H1 (cell line): ENCODE data around the gene LAMA3. TPM values are rescaled to one million over a fixed set of nuclear protein-coding genes. Genes with fewer than 3 reads are reported as not detected.

Source experiments
- CTCF ChIA-PET: fragments of 300-600 bp; sonication (Branson Sonifier 250); formaldehyde crosslinking; loops from one replicate; lab custom pipeline; 2021; ENCODE audit not compliant: partially characterized antibody; lab: Charles Lee
- POLR2A ChIA-PET: fragments of 300-600 bp; sonication (Branson Sonifier 250); formaldehyde crosslinking; loops from one replicate; lab custom pipeline; 2021; ENCODE audit warnings: inconsistent platforms; ENCODE audit not compliant: partially characterized antibody; lab: Charles Lee
- DNase-seq, 2 experiments: peaks; one replicate each; pipeline versions ENCODE4 v3.0.0 to v3.0.0-alpha.2; 2010 to 2022; ENCODE audit warnings: low spot score in 2 of 2, low read depth in 1 of 2, mixed read lengths in 1 of 2
- FAIRE-seq: peaks from 2 replicates; lab custom pipeline; 2011; peaks lifted over from hg19 to GRCh38; lab: Jason Lieb, UNC
- H2AFZ ChIP-seq: 2 replicates; pipeline ENCODE4 v1.8.1; 2012; ENCODE audit warnings: low read length, inconsistent platforms
- H2AK5ac ChIP-seq: 2 replicates; pipeline ENCODE4 v1.6.1; 2013; ENCODE audit warnings: low read depth, low read length
- H2BK120ac ChIP-seq: replicated peaks from 2 replicates; pipeline ENCODE3; 2013; ENCODE audit warnings: low read depth, low read length, inconsistent platforms
- H2BK12ac ChIP-seq: 2 replicates; pipeline ENCODE4 v1.6.1; 2013; ENCODE audit warnings: low read depth, low read length
- H2BK15ac ChIP-seq: 2 replicates; pipeline ENCODE4 v1.6.1; 2013; ENCODE audit warnings: low read length
- H2BK20ac ChIP-seq: 2 replicates; pipeline ENCODE4 v1.6.1; 2013; ENCODE audit warnings: low read length
- H2BK5ac ChIP-seq: 2 replicates; pipeline ENCODE4 v1.6.1; 2013; ENCODE audit warnings: low read depth, low read length
- H3K14ac ChIP-seq: 2 replicates; pipeline ENCODE4 v1.6.1; 2013; ENCODE audit warnings: inconsistent platforms; ENCODE audit not compliant: insufficient read length
- H3K18ac ChIP-seq: 2 replicates; pipeline ENCODE4 v1.6.1; 2013; ENCODE audit warnings: low read length; ENCODE audit errors: extremely low read depth
- H3K23ac ChIP-seq: 2 replicates; pipeline ENCODE4 v1.6.1; 2013; ENCODE audit warnings: inconsistent platforms; ENCODE audit not compliant: insufficient read length
- H3K23me2 ChIP-seq: 2 replicates; pipeline ENCODE4 v1.6.1; 2013; ENCODE audit warnings: low read depth, low read length
- H3K27ac ChIP-seq: 2 replicates; pipeline ENCODE4 v1.6.1; 2011; ENCODE audit warnings: low read depth, low read length, inconsistent platforms
- H3K27me3 ChIP-seq, 4 experiments: replicated peaks in 1 of 4; 1 replicate in 1 of 4; 2 replicates in 3 of 4; pipeline versions ENCODE4 v1.6.1 to v1.8.1; 2011 to 2013; ENCODE audit warnings: low read length in 3 of 4, mild to moderate bottlenecking in 3 of 4, inconsistent platforms in 2 of 4, mixed read lengths in 2 of 4, moderate library complexity in 1 of 4; ENCODE audit not compliant: control insufficient read depth in 3 of 4, insufficient read depth in 3 of 4; ENCODE audit errors: extremely low read depth in 1 of 4
- H3K36me3 ChIP-seq, 4 experiments: 2 replicates each; pipeline versions ENCODE4 v1.6.1 to v1.8.1; 2011 to 2013; ENCODE audit warnings: mild to moderate bottlenecking in 4 of 4, low read length in 3 of 4, moderate library complexity in 2 of 4, control low read depth in 1 of 4, inconsistent platforms in 1 of 4; ENCODE audit not compliant: insufficient read depth in 4 of 4, control insufficient read depth in 2 of 4
- H3K4ac ChIP-seq: replicated peaks from 2 replicates; pipeline ENCODE3; 2013; ENCODE audit warnings: low read length, low read depth, mixed read lengths, inconsistent platforms; ENCODE audit not compliant: insufficient read length
- H3K4me1 ChIP-seq, 4 experiments: replicated peaks in 1 of 4; 1 replicate in 1 of 4; 2 replicates in 3 of 4; pipeline versions ENCODE4 v1.6.1 to v1.8.1; 2011 to 2013; ENCODE audit warnings: low read length in 3 of 4, inconsistent platforms in 2 of 4, mixed read lengths in 1 of 4; ENCODE audit not compliant: insufficient read depth in 4 of 4, control insufficient read depth in 3 of 4
- H3K4me2 ChIP-seq, 2 experiments: 2 replicates each; pipeline versions ENCODE4 v1.6.1 to v1.8.1; 2011 to 2013; ENCODE audit warnings: low read depth in 2 of 2, low read length in 2 of 2, control low read depth in 1 of 2, inconsistent platforms in 1 of 2, mild to moderate bottlenecking in 1 of 2; ENCODE audit not compliant: insufficient read depth in 1 of 2
- H3K4me3 ChIP-seq, 4 experiments: fragments of 200-600, 300-600 bp in 1 of 4; sonication (generic), shearing (Covaris generic), sonication (Bioruptor Twin) in 1 of 4; 2 replicates each; pipeline versions ENCODE4 v1.5.1 to v1.8.1; 2011 to 2016; ENCODE audit warnings: low read length in 4 of 4, low read depth in 3 of 4, control low read depth in 2 of 4, inconsistent platforms in 2 of 4, mild to moderate bottlenecking in 2 of 4, mixed read lengths in 1 of 4, moderate library complexity in 1 of 4; ENCODE audit not compliant: insufficient read depth in 2 of 4; ENCODE audit errors: extremely low read depth in 1 of 4
- H3K56ac ChIP-seq: replicated peaks from 2 replicates; pipeline ENCODE3; 2013; ENCODE audit warnings: low read depth, mild to moderate bottlenecking, mixed read lengths, low read length, inconsistent platforms; ENCODE audit not compliant: insufficient read length
- H3K79me1 ChIP-seq: 2 replicates; pipeline ENCODE4 v1.6.1; 2013; ENCODE audit warnings: low read depth, low read length, control low read depth
- H3K79me2 ChIP-seq, 2 experiments: 2 replicates each; pipeline versions ENCODE4 v1.6.1 to v1.8.1; 2012 to 2013; ENCODE audit warnings: low read length in 2 of 2, mild to moderate bottlenecking in 2 of 2, inconsistent platforms in 1 of 2; ENCODE audit not compliant: insufficient read depth in 2 of 2, control insufficient read depth in 1 of 2
- H3K9ac ChIP-seq, 4 experiments: replicated peaks in 1 of 4; 1 replicate in 1 of 4; 2 replicates in 3 of 4; pipeline versions ENCODE4 v1.6.1 to v1.8.1; 2011 to 2013; ENCODE audit warnings: low read depth in 3 of 4, low read length in 3 of 4, control low read depth in 2 of 4, mild to moderate bottlenecking in 2 of 4, moderate library complexity in 2 of 4, inconsistent platforms in 1 of 4; ENCODE audit errors: extremely low read depth in 1 of 4
- H3K9me3 ChIP-seq, 2 experiments: 2 replicates each; pipeline versions ENCODE4 v1.6.1 to v1.8.1; 2012 to 2013; ENCODE audit warnings: mild to moderate bottlenecking in 2 of 2, moderate library complexity in 2 of 2, control low read depth in 1 of 2, inconsistent platforms in 1 of 2, low read depth in 1 of 2, low read length in 1 of 2, mixed read lengths in 1 of 2; ENCODE audit not compliant: insufficient read depth in 2 of 2
- H4K20me1 ChIP-seq, 2 experiments: replicated peaks in 1 of 2; 2 replicates each; pipeline versions ENCODE3 to v1.8.1; 2011 to 2013; ENCODE audit warnings: inconsistent platforms in 2 of 2, low read length in 2 of 2, mild to moderate bottlenecking in 1 of 2; ENCODE audit not compliant: insufficient read depth in 2 of 2, control insufficient read depth in 1 of 2
- H4K5ac ChIP-seq: 2 replicates; pipeline ENCODE4 v1.6.1; 2013; ENCODE audit warnings: low read length, low read depth, mixed read lengths, inconsistent platforms; ENCODE audit not compliant: insufficient read length
- H4K8ac ChIP-seq: 2 replicates; pipeline ENCODE4 v1.8.0; 2013; ENCODE audit warnings: mild to moderate bottlenecking, moderate library complexity, low read length, inconsistent platforms; ENCODE audit not compliant: insufficient read depth; ENCODE audit errors: extremely low read depth
- H4K91ac ChIP-seq: replicated peaks from 2 replicates; pipeline ENCODE3; 2013; ENCODE audit warnings: low read length, mixed read lengths, inconsistent platforms; ENCODE audit not compliant: insufficient read length
- CHD2 ChIP-seq: IDR thresholded peaks from 2 replicates; pipeline ENCODE4 v1.6.1; 2012; ENCODE audit warnings: low read length, improper control_type of control experiment
- CREB1 ChIP-seq: IDR thresholded peaks from 2 replicates; pipeline ENCODE4 v1.6.1; 2012; ENCODE audit warnings: inconsistent platforms
- CTBP2 ChIP-seq: IDR thresholded peaks from 2 replicates; pipeline ENCODE4 v1.7.0; 2011; ENCODE audit warnings: borderline replicate concordance, mild to moderate bottlenecking, moderate library complexity, mixed read lengths, low read length; ENCODE audit not compliant: insufficient read depth, insufficient read length
- EGR1 ChIP-seq: IDR thresholded peaks from 2 replicates; pipeline ENCODE4 v1.6.1; 2011; ENCODE audit warnings: low read depth, low read length, borderline replicate concordance
- EZH2 ChIP-seq: fragments of 200-600 bp; sonication (generic); IDR thresholded peaks from 2 replicates; pipeline ENCODE4 v1.7.1; 2012; ENCODE audit warnings: low read depth, mild to moderate bottlenecking, moderate library complexity, low read length, inconsistent platforms; ENCODE audit not compliant: severe bottlenecking
- GTF2F1 ChIP-seq: IDR thresholded peaks from 2 replicates; pipeline ENCODE4 v1.6.1; 2012; ENCODE audit warnings: low read depth, low read length, improper control_type of control experiment, borderline replicate concordance
- HDAC2 ChIP-seq, 2 experiments: fragments of 300-600 bp in 1 of 2; sonication (generic) in 1 of 2; IDR thresholded peaks; 2 replicates each; pipeline ENCODE4 v1.6.1; 2011 to 2012; ENCODE audit warnings: low read depth in 2 of 2, low read length in 2 of 2, mild to moderate bottlenecking in 2 of 2, moderate library complexity in 2 of 2, borderline replicate concordance in 1 of 2, inconsistent platforms in 1 of 2
- PHF8 ChIP-seq: fragments of 200-600 bp; sonication (generic); conservative IDR thresholded peaks from 2 replicates; pipeline ENCODE4 v1.7.1; 2012; ENCODE audit warnings: low read depth, mild to moderate bottlenecking, inconsistent platforms, low read length, moderate library complexity
- RAD21 ChIP-seq, 2 experiments: IDR thresholded peaks in 1 of 2; conservative IDR thresholded peaks in 1 of 2; 2 replicates each; pipeline ENCODE4 v1.6.1; 2011; ENCODE audit warnings: low read depth in 2 of 2, low read length in 2 of 2, improper control_type of control experiment in 1 of 2, inconsistent platforms in 1 of 2, mild to moderate bottlenecking in 1 of 2, moderate library complexity in 1 of 2
- RBBP5 ChIP-seq: IDR thresholded peaks from 2 replicates; pipeline ENCODE4 v1.7.1; 2012; ENCODE audit warnings: low read depth, mild to moderate bottlenecking, inconsistent platforms, low read length, moderate library complexity, borderline replicate concordance
- SAP30 ChIP-seq: fragments of 300-600 bp; sonication (generic); IDR thresholded peaks from 2 replicates; pipeline ENCODE4 v1.7.1; 2012; ENCODE audit warnings: low read length, moderate library complexity, mild to moderate bottlenecking, inconsistent platforms; ENCODE audit not compliant: insufficient read depth, insufficient replicate concordance
- SP4 ChIP-seq: IDR thresholded peaks from 2 replicates; pipeline ENCODE4 v1.6.1; 2012; ENCODE audit warnings: low read length, inconsistent platforms
- TEAD4 ChIP-seq: IDR thresholded peaks from 2 replicates; pipeline ENCODE4 v1.6.1; 2012; ENCODE audit warnings: low read depth, low read length, inconsistent platforms, mixed read lengths
- YY1 ChIP-seq: IDR thresholded peaks from 2 replicates; pipeline ENCODE4 v1.6.1; 2011; ENCODE audit warnings: low read depth, mild to moderate bottlenecking, low read length
- WGBS, 2 experiments: shearing (Covaris generic) in 1 of 2; methylation state at CpG; one replicate each; pipeline versions ENCODE4 v1.1.6 to v1.1.7; 2013 to 2015; ENCODE audit warnings: low lambda C conversion rate in 2 of 2, mixed read lengths in 2 of 2, inconsistent platforms in 1 of 2, low coverage in 1 of 2, missing lambda C conversion rate in 1 of 2; ENCODE audit not compliant: insufficient replicate concordance in 2 of 2, insufficient coverage in 1 of 2, insufficient read length in 1 of 2; ENCODE audit errors: extremely low coverage in 1 of 2, missing lambda C conversion rate in 1 of 2; 5-methylcytosine and 5-hydroxymethylcytosine counted together
- polyA plus RNA-seq, 7 experiments: library from polyadenylated mRNA; depleted of rRNA in 3 of 7; stranded (reverse) in 5 of 7; unstranded in 2 of 7; fragments of >200 nt in 5 of 7; fragments of 200-250 nt in 2 of 7; gene quantifications; 1 replicate in 5 of 7; 2 replicates in 1 of 7; 4 replicates in 1 of 7; pipeline versions ENCODE4 v1.2.1 to v1.2.3, GENCODE V29; 2011 to 2013; ENCODE audit warnings: missing spikeins in 2 of 7, mixed read lengths in 2 of 7
- total RNA-seq: library from RNA; stranded (reverse); fragmentation: NEBNext Ultra II Directional; extraction: Animal tissue kit (Norgen Biotek cat#: 25700); gene quantifications from 2 replicates; pipeline ENCODE4 v1.2.1, GENCODE V29; 2021

Gene LAMA3
- total and polyA plus RNA-seq, 2 of the 8 experiments (the other 6 are each of a cell fraction or from before 2014, with no cell fraction given), result 0.76 to 5.0 TPM

DNA sequence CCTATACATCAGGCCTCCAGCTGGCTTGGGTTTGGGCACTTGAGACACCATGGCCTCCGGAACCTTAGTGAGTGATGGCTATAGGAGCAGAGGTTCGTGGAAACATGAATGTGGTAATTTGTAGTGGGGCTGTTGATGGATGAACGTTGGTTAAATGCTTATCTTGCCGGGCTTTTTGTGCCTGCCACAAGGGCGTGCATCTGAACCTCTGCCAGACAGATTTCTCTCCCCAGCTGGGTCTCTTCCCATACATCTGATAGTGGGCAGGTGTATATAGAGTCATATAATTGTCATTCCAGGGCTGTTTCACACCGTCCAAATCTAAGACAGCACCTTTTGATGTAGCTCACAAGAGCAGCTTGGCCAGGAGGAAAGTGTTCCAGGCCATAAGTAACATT is 14.7 kb downstream of the LAMA3 start:
- no peaks in the 10 kb centered on the region for H4K20me1 ChIP-seq
- FAIRE-seq, result no peak
- H3K36me3 ChIP-seq, result no peaks in the 10 kb centered on the region
- H3K27me3 ChIP-seq, result no peaks in the 10 kb centered on the region
- H3K18ac ChIP-seq, result no peak overlapping the region
- no peak overlapping the region for H2BK120ac ChIP-seq
- H3K4me2 ChIP-seq, result no peak overlapping the region
- H2BK20ac ChIP-seq, result no peak overlapping the region
- H4K5ac ChIP-seq, result no peak overlapping the region
- H2BK12ac ChIP-seq, result no peak overlapping the region
- ChIA-PET CTCF (interaction anchor here (0.6 to 3.1 kb wide), 22 partner anchors 9 to 215 kb away, joined by 3 to 30 read pairs (median 4); no protein-coding TSS in a partner anchor), POLR2A (interaction anchor here (0.5 to 1.9 kb wide), 3 partner anchors 24 to 1040 kb away, joined by 3 to 6 read pairs (median 3); no protein-coding TSS in a partner anchor)
- H3K23me2 ChIP-seq, result no peaks in the 10 kb centered on the region
- H2BK5ac ChIP-seq, result no peak overlapping the region
- no peak overlapping the region for H4K8ac ChIP-seq
- H3K4me1 ChIP-seq, result no peaks in the 10 kb centered on the region
- no peak overlapping the region for H3K14ac ChIP-seq
- H3K9me3 ChIP-seq, result peaks cover 0 to 3% of the 10 kb centered on the region in 2 experiments; a peak in 1 of 4 replicates
- H2AK5ac ChIP-seq, result no peak overlapping the region
- 74% methylated on average over 6 of the region's 6 CpGs; no CpG with 5 or more reads in 1 of the 2 experiments for WGBS, 2 experiments
- no peaks in the 10 kb centered on the region for H3K79me2 ChIP-seq
- no peak overlapping the region for H3K4ac ChIP-seq
- no peaks in the 10 kb centered on the region for H3K79me1 ChIP-seq
- H3K56ac ChIP-seq, result no peak overlapping the region
- H2AFZ ChIP-seq, result no peak overlapping the region
- no peak overlapping the region for H3K23ac ChIP-seq
- no peak overlapping the region for H3K27ac ChIP-seq
- no peak for DNase-seq
- H4K91ac ChIP-seq, result no peak overlapping the region
- TF ChIP-seq EZH2 (no peak), GTF2F1 (no peak), SP4 (no peak), CHD2 (no peak), CREB1 (no peak), EGR1 (no peak), HDAC2 (IDR thresholded peaks at IDR 0.05; ENCODE audit: borderline replicate concordance in 1 of 2, low read depth in 2 of 2, low read length in 2 of 2) (no peak), SAP30 (no peak), TEAD4 (no peak), CTBP2 (no peak), PHF8 (no peak), RBBP5 (no peak), RAD21 (IDR thresholded peaks at IDR 0.05 in 1 of 2, conservative IDR thresholded peaks at IDR 0.05 in 1 of 2; ENCODE audit: low read depth in 2 of 2, low read length in 2 of 2) (no peak), YY1 (no peak)
- no peak overlapping the region for H3K4me3 ChIP-seq
- H3K9ac ChIP-seq, result no peak overlapping the region
- no peak overlapping the region for H2BK15ac ChIP-seq
